Left lobe of liver (tissue), 2 donors: ENCODE data around the gene BDH2. TPM values are rescaled to one million over a fixed set of nuclear protein-coding genes. Genes with fewer than 3 reads are reported as not detected.
A peak's percentile ranks its signal among the peaks of the same experiment; 100 is the strongest.

Experiments
- ATAC-seq: fragments of 200-7000 bp; cut with Tn5 transposase; one replicate; pipeline ENCODE4 v1.9.1; 2020; ENCODE audit warnings: mild to moderate bottlenecking, moderate library complexity
- DNase-seq: peaks from one replicate; pipeline ENCODE4 v3.0.0-alpha.2; 2020; ENCODE audit warnings: low spot score
- total RNA-seq: library from RNA; stranded (reverse); gene quantifications from one replicate; pipeline ENCODE4 v1.2.1, GENCODE V29; 2021
- donor health status: DM: no; HTN: no; CAD: no; lungs with moderate emphysema.
- donor health status: DM: no; HTN: yes; CAD: no.

The BDH2 gene
- 53.6 TPM for total RNA-seq

- DNase-seq (peak; percentile 60), ATAC-seq (peak; percentile 87)
These were observed at the start of gene BDH2 for GRCh38 chr4:103099691-103100392. BDH2 (minus strand) TSS chr4:103099834; CDS start chr4:103096254, 3,580 bp downstream.

- ATAC-seq (no peak), DNase-seq (no peak)
These were observed 45.3 kb upstream of the BDH2 start for GRCh38 chr4:103144926-103145325.

- DNase-seq (no peak), ATAC-seq (no peak)
These were observed 37.8 kb upstream of the BDH2 start for GRCh38 chr4:103137446-103137827.

GRCh38 chr4:103136671-103137445 lies 37.2 kb upstream of the BDH2 start:
- ATAC-seq, result no peak
- no peak for DNase-seq

GRCh38 chr4:103129174-103129573 lies 29.5 kb upstream of the BDH2 start:
- DNase-seq (no peak), ATAC-seq (no peak)

- ATAC-seq (no peak), DNase-seq (no peak)
These were observed 26.5 kb upstream of the BDH2 start for GRCh38 chr4:103126126-103126525.

- ATAC-seq, result no peak
These were observed 23.5 kb upstream of the BDH2 start for GRCh38 chr4:103123114-103123513.

GRCh38 chr4:103118166-103118565 lies 18.5 kb upstream of the BDH2 start:
- ATAC-seq, result no peak
- no peak for DNase-seq

More at GRCh38 chr4:103123114-103123513, 23.5 kb upstream of the BDH2 start:
- DNase-seq, result no peak

GRCh38 chr4:103111598-103111997 lies 12.0 kb upstream of the BDH2 start:
- DNase-seq (no peak), ATAC-seq (no peak)

GRCh38 chr4:103108542-103108941 lies 8.9 kb upstream of the BDH2 start:
- ATAC-seq (no peak), DNase-seq (no peak)

- ATAC-seq (no peak), DNase-seq (no peak)
These were observed 6.1 kb upstream of the BDH2 start for GRCh38 chr4:103105558-103106356.

GRCh38 chr4:103104886-103105285 lies 5.3 kb upstream of the BDH2 start:
- no peak for DNase-seq
- ATAC-seq, result no peak

GRCh38 chr4:103100691-103101090 lies 1.1 kb upstream of the BDH2 start:
- DNase-seq (no peak), ATAC-seq (no peak)

- ATAC-seq (peak; percentile 20), DNase-seq (no peak)
These were observed 736 bp downstream of the BDH2 start for GRCh38 chr4:103098756-103099440.

GRCh38 chr4:103098341-103098740 lies 1.3 kb downstream of the BDH2 start:
- DNase-seq, result no peak
- no peak for ATAC-seq

- DNase-seq (peak; percentile 55), ATAC-seq (peak; percentile 72)
These were observed 2.5 kb downstream of the BDH2 start for GRCh38 chr4:103097112-103097511.

GRCh38 chr4:103095080-103095479 lies 4.6 kb downstream of the BDH2 start:
- no peak for DNase-seq
- peak; percentile 37 for ATAC-seq

GRCh38 chr4:103092245-103092644 lies 7.4 kb downstream of the BDH2 start:
- no peak for DNase-seq
- ATAC-seq, result no peak

- ATAC-seq (peak; percentile 82), DNase-seq (no peak)
These were observed 7.9 kb downstream of the BDH2 start for GRCh38 chr4:103091601-103092223.

- no peak for DNase-seq
- no peak for ATAC-seq
These were observed 10.2 kb downstream of the BDH2 start for GRCh38 chr4:103089481-103089880.
